Measurements from ENCODE around the gene ADORA1.

ADORA1 gene

DNA sequence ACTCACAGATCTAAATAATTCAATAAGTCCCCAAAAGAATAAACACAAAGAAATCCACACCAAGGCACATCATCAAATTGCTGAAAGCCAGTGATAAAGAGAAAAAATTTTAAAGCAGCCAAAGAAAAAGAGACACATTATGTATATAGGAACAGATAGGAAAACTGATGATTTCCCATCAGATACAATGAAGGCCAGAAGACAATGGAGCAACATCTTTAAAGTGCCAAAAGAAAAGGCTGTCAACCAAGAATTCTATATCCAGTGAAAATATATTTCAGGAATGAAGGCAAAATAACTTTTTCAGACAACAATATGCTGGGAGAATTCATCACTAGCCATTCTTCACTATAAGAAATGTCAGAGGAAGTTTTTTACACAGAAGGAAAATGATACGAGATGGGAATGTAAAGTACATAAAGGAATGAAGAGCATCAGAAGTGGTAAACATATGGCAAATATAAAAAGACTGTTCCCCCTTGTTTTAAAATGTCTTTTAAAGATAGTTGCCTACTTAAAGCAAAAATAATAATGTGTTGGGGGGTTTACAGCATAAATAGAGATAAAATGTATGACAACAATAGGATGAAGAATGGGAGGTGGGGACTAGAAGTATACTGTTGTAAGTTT, 32.4 kb upstream of the ADORA1 start:
- DNase-seq, result no peak

DNA sequence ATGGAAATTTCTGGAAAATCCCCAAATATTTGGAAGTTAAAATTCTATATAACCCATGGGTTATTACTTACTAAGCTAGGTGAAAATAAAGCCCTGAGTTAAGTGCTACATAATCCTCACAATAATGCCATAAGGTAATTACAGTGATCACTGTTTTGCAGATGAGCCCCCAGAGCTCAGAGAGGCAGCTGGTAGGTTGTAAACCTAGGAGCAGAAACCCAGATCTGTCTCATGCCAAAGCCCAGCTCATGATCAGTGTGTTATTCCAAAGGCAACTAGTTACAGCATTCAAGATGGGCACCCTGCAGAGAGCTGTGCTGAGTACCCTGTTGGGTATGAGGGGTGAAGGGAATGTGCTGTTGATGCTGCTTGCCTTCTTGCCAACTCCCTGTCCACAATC, 31.0 kb upstream of the ADORA1 start:
- DNase-seq, result no peak

GRCh38 chr1:203097001-203097400, 30.5 kb upstream of the ADORA1 start:
- no peak for DNase-seq

DNA sequence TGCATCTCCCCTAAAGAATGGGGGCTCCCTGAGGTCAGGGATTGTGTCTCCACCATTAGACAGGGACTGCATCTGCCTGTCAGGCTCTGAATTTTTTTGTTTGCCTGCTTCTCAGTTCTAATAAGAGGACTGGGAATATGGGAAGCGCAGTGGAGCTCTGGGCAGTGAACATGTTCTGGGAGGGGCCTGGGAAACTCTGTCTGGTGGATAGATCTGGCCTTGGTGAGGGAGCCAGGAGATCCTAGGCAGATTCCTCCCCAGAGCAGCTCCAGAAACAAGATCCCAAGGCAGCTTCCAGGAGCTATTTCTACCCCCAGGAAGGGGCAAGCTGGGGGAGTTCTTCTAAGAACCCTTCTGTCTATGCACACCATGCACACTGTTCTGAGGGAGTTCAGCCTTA, 29.1 kb upstream of the ADORA1 start:
- DNase-seq, result no peak

DNA sequence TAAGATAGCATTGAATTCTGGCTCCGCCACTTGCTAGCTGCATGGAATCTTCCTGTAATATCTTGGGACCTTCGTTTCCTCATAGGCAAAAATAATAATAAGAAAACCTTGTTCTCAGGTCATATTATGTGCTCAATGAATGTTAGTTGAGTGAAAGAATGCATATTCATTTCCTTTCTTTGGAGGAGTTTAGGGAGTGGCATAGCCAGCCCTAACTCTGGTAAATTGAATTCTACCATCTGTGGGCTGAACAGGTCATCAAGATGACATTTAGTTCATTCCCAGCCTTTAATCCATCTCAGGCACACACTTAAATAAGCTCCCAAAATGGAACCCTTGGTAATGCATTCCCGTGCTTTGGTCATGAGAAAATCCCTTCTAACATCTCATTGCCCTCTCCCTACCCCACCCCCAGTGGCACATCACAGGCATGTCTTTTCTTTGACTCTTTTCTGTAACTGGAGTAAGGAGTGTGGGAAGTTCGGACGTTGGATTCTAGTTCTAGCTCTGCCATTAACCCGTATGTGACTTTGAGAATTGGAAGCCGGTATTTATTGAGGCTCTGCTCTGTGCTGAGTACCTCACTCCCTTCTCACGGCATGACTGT, 28.5 kb upstream of the ADORA1 start:
- no peak for DNase-seq

- DNase-seq, result no peak
Observed at GRCh38 chr1:203099805-203100515, 27.6 kb upstream of the ADORA1 start.

GRCh38 chr1:203100516-203100869, 27.0 kb upstream of the ADORA1 start:
- DNase-seq, result no peak

GRCh38 chr1:203101813-203102634, 25.5 kb upstream of the ADORA1 start:
- no peak for DNase-seq

GRCh38 chr1:203103216-203103615, 24.3 kb upstream of the ADORA1 start:
- no peak for DNase-seq

GRCh38 chr1:203103829-203104495, 23.6 kb upstream of the ADORA1 start:
- DNase-seq, result no peak

DNA sequence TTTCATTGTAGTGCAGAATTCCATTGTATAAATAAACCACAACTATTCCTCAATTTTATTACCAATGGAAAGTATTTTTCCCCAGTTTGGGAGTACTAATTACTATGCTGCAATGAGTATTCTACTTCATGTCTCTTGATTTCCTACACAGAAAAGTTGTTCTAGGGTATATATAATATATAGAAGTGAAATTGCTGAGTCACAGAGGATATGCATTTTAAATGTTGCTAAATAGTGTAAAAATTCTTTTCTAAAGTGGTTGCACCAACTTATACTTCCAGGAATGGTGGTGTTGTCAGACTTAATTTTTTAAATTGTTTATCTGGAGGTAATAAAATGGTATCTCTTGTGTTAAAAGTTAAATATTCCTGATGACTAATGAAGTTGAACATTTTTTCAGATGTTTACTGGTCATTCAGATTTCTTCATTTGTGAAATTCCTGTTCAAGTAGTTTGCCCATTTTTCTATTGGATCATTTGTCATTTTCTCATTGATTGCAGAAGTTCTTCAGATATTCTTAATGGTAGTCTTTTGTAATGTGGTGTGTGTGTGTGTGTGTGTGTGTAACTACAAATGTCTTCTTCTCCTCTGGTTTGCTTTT, 22.6 kb upstream of the ADORA1 start:
- no peak for DNase-seq

DNA sequence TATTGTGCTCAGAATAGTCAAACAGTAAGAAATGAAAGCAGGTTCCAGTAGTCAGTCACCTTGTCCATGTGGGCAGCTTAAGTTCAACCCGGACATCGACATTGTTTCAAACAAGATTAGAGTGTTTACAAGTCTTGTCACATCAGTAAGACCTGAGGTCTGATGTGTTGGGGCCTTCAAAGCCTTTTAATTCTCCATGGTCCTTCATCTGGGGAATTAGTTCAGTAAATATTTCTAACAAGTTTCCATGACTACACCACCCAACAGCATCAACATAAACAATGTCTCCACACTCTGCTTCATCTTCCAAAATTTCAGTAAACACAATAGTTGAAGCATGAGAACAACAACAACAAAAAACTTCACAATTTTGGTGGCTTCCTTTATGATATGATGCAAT, 15.1 kb upstream of the ADORA1 start:
- no peak for DNase-seq

DNA sequence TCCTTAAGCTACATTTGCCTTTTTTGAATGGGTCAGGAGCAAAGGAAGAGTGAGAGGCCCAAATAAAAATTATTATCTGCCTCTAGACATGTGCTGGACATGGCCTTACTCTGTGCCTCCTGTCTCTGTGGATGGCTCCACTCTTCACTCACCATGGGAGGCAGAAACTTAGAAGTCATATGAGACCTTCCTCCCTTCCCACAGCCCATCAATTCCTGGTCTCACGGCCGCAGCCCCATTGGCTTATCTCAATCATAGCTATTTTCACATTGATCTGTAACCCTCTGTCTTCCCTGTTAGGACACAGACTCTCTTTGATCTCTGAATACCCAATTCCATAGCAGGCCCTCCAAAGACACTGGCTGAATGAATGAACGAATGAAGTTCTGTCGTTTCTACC, 14.2 kb upstream of the ADORA1 start:
- DNase-seq, result no peak

DNA sequence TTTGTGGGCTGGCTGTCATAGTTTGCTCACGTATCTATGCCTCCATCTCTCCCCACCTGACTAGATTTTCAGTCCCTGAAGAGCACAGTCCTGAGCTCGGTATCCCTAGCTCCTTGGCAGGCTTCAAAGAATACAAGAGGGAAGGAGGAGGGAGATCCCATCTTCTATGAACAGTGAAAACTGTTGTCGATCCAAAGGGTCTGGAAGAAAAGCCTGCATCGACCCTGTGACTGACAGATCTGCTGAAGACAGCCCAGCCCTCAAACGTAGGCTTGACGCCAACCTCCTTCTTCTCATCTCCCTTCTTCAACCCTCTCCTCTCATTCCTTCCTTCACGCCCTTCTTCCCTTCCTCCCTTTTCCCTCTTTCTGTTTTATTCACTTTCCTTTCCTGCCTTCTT, 13.3 kb upstream of the ADORA1 start:
- no peak for DNase-seq

GRCh38 chr1:203116091-203116820, 11.3 kb upstream of the ADORA1 start:
- no peak for DNase-seq

- no peak for DNase-seq
Observed at GRCh38 chr1:203117611-203118575, 9.6 kb upstream of the ADORA1 start.

DNA sequence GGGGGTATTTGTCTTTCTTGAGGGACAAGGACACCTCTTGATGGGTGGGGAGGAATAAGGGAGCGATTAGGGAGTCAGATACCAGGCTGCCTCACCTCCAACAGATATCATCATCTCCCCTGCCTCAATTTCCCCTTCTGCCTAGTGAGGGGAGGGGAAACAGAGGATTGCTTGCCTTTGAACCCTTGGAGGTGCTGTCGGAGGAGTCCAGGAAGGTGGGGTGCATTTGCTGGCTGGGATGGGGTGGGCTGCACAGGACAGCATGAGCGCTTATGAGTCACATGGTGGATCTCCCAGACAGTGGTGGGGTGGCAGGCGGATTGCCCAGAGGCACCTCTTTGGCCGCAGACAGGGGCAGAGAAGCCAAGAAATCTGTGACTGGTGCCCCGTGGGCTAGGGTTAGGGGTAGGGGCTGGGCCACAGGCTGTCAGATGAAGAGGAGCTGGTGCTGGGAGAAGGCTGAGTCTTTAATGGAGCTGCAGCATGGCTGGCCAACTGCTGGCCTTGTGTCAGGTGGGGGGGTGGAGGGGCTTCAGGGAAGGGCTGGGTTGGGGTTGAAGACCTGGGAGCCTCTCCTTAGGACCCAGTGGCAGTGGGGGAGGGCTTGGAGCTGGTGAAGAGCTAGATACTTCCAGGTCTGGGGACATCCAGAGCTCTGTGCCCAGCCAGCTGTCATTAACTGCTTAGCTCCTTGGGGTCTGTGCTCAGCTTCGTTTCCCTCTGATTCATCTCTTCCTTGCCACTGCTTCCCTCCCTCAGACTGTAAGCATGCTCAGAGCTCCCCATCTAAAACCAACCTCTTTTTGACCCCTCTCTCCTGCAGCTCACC, 7.0 kb upstream of the ADORA1 start:
- DNase-seq, result no peak

DNA sequence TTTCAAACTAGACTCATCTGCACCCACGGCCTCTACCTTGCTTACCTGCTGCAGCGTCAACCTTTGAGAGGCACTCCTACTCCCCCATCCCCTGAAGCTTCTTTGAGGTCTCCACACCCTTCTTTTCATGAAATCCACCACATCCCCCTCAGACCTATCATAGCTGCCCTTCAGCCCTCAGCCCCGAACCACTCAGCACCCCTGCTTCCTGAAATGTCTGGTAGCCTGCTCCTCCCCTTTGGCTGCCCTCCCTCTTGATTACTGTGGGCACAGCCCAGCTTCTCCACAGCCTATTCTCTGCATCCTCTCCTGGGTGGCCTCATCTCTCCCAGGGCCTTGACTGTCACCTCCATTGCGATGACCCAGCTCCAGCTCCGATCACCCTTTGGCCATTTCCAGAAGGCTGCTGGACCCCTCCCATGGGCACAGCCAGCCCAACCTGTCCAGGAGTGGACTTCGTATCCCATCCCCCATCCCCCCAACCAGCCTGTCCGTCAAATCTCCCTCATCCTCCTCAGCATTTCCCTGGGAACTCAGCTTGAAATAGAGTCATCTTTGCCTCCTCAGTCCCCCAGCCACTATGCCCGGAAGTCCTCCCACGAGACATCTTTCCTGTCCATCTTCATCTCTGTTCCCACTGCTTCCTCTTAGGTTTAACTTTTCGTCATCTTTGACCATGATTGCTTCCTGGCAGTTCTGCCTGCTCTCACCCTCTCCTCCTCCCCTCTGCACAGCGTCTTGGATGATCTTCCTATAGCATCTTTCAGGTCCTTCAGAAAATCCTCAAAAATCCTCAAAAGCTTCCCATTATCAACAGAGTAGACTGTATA, 6.1 kb upstream of the ADORA1 start:
- no peak for DNase-seq

DNA sequence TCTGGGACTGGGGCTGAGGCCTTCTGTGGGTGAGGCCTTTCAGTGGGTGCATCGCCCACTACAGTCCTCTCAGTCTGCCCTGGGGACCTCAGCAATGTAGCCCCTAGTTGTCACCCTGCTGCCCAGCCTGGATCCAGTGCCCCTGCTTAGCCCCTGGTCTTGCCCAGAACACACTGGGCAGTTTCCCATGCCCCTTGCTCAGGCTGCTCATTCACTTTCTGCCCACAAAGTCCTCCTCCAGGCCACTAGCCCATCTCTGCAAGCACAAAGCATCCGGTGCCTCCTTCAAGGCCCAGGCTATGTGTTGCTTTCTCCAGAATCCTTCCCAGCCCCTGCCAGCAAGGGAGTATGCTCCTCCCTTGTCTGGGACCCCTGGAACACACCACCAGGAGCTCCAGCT, 5.4 kb upstream of the ADORA1 start:
- DNase-seq, result no peak
